ENCODE results near the gene SRRM4.
"Not testable (repeated sequence)": the region's sequence is repeated elsewhere in the genome, so short reads cannot be mapped to it uniquely, and the experiment has no call there.

Gene SRRM4

GRCh38 chr12:119014368-119014767, 33.0 kb downstream of the SRRM4 start:
- H3K36me3 ChIP-seq (ENCODE audit: control insufficient read depth, insufficient read depth, low read length), result no peaks in the 10 kb centered on the region
- H3K9me3 ChIP-seq (ENCODE audit: control insufficient read depth, low read length), result no peaks in the 10 kb centered on the region
- H3K4me3 ChIP-seq (ENCODE audit: low read length), result no peak overlapping the region
- H3K4me1 ChIP-seq (ENCODE audit: control insufficient read depth, insufficient read depth, low read length), result no peaks in the 10 kb centered on the region
- H3K9ac ChIP-seq (ENCODE audit: low read length), result no peak overlapping the region
- H3K27me3 ChIP-seq (ENCODE audit: control insufficient read depth, insufficient read depth, low read length), result peaks cover under 1% of the 10 kb centered on the region

- no peaks in the 10 kb centered on the region for H3K9me3 ChIP-seq (ENCODE audit: control insufficient read depth, low read length)
- no peaks in the 10 kb centered on the region for H3K36me3 ChIP-seq (ENCODE audit: control insufficient read depth, insufficient read depth, low read length)
- no peak overlapping the region for H3K4me3 ChIP-seq (ENCODE audit: low read length)
- H3K27me3 ChIP-seq (ENCODE audit: control insufficient read depth, insufficient read depth, low read length), result no peaks in the 10 kb centered on the region
- no peaks in the 10 kb centered on the region for H3K4me1 ChIP-seq (ENCODE audit: control insufficient read depth, insufficient read depth, low read length)
- no peak overlapping the region for H3K9ac ChIP-seq (ENCODE audit: low read length)
These were observed 35.4 kb downstream of the SRRM4 start for GRCh38 chr12:119016715-119017114.

DNA sequence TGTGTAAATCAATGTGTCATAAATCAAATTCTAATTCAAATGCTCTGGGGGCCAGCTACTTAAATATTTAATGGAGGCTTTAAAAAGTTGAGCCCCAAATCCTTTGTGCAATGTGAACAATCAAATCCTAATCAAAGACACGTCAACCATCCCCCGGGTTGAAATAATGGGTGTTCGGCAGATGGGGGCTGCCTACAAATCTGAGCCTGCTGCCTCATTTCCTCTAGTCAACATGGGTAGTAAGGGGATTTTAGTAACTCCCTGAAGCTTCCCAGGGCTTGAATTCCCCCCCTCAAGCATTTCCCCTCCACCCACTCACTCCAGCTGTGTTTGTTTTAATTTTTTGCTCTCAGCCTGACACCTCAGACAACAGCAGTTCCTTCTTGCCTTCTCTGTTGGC, 37.8 kb downstream of the SRRM4 start:
- Histone ChIP-seq H3K4me3 (ENCODE audit: low read length) (no peak overlapping the region), H3K36me3 (ENCODE audit: control insufficient read depth, insufficient read depth, low read length) (no peaks in the 10 kb centered on the region), H3K9ac (ENCODE audit: low read length) (no peak overlapping the region), H3K27me3 (ENCODE audit: control insufficient read depth, insufficient read depth, low read length) (no peaks in the 10 kb centered on the region), H3K9me3 (ENCODE audit: control insufficient read depth, low read length) (no peaks in the 10 kb centered on the region), H3K4me1 (ENCODE audit: control insufficient read depth, insufficient read depth, low read length) (no peaks in the 10 kb centered on the region)

- H3K9ac ChIP-seq (ENCODE audit: low read length), result no peak overlapping the region
- no peaks in the 10 kb centered on the region for H3K36me3 ChIP-seq (ENCODE audit: control insufficient read depth, insufficient read depth, low read length)
- no peaks in the 10 kb centered on the region for H3K27me3 ChIP-seq (ENCODE audit: control insufficient read depth, insufficient read depth, low read length)
- H3K4me3 ChIP-seq (ENCODE audit: low read length), result no peak overlapping the region
- no peaks in the 10 kb centered on the region for H3K9me3 ChIP-seq (ENCODE audit: control insufficient read depth, low read length)
- H3K4me1 ChIP-seq (ENCODE audit: control insufficient read depth, insufficient read depth, low read length), result no peaks in the 10 kb centered on the region
These were observed 39.3 kb downstream of the SRRM4 start for GRCh38 chr12:119020406-119021360.

- Histone ChIP-seq H3K27me3 (ENCODE audit: control insufficient read depth, insufficient read depth, low read length) (no peaks in the 10 kb centered on the region), H3K4me3 (ENCODE audit: low read length) (no peak overlapping the region)
These were observed 43.0 kb downstream of the SRRM4 start for GRCh38 chr12:119024356-119024755.

DNA sequence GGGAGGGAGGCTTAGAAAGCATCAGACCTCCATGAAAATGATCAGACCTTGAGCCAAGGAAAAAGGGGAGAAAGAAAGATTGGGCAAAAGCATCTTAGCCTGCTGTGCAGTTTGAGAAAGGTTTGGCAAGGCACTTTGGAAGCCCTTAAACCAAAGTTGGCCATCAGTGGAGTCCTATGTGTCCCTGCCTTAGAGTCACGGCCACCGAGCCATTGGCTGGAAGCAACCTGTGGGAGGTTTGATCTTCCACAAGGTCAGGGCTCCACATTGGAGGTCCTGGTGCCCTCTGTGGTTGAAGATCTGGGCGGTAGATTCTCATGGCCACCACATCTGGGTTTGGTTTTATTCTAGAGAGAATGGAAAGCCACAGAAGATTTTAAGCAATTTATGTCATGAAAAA, 44.4 kb downstream of the SRRM4 start:
- Histone ChIP-seq H3K27me3 (ENCODE audit: control insufficient read depth, insufficient read depth, low read length) (no peaks in the 10 kb centered on the region), H3K36me3 (ENCODE audit: control insufficient read depth, insufficient read depth, low read length) (no peaks in the 10 kb centered on the region), H3K4me1 (ENCODE audit: control insufficient read depth, insufficient read depth, low read length) (no peaks in the 10 kb centered on the region), H3K9ac (ENCODE audit: low read length) (no peak overlapping the region), H3K9me3 (ENCODE audit: control insufficient read depth, low read length) (no peaks in the 10 kb centered on the region), H3K4me3 (ENCODE audit: low read length) (no peak overlapping the region)

More at GRCh38 chr12:119024356-119024755, 43.0 kb downstream of the SRRM4 start:
- H3K36me3 ChIP-seq (ENCODE audit: control insufficient read depth, insufficient read depth, low read length), result no peaks in the 10 kb centered on the region
- H3K4me1 ChIP-seq (ENCODE audit: control insufficient read depth, insufficient read depth, low read length), result no peaks in the 10 kb centered on the region
- H3K9ac ChIP-seq (ENCODE audit: low read length), result no peak overlapping the region
- no peaks in the 10 kb centered on the region for H3K9me3 ChIP-seq (ENCODE audit: control insufficient read depth, low read length)

GRCh38 chr12:119033332-119033731, 52.0 kb downstream of the SRRM4 start:
- not testable (repeated sequence) for H3K4me1 ChIP-seq (ENCODE audit: control insufficient read depth, insufficient read depth, low read length); H3K9ac ChIP-seq (ENCODE audit: low read length); H3K9me3 ChIP-seq (ENCODE audit: control insufficient read depth, low read length); H3K4me3 ChIP-seq (ENCODE audit: low read length); H3K36me3 ChIP-seq (ENCODE audit: control insufficient read depth, insufficient read depth, low read length); H3K27me3 ChIP-seq (ENCODE audit: control insufficient read depth, insufficient read depth, low read length)

DNA sequence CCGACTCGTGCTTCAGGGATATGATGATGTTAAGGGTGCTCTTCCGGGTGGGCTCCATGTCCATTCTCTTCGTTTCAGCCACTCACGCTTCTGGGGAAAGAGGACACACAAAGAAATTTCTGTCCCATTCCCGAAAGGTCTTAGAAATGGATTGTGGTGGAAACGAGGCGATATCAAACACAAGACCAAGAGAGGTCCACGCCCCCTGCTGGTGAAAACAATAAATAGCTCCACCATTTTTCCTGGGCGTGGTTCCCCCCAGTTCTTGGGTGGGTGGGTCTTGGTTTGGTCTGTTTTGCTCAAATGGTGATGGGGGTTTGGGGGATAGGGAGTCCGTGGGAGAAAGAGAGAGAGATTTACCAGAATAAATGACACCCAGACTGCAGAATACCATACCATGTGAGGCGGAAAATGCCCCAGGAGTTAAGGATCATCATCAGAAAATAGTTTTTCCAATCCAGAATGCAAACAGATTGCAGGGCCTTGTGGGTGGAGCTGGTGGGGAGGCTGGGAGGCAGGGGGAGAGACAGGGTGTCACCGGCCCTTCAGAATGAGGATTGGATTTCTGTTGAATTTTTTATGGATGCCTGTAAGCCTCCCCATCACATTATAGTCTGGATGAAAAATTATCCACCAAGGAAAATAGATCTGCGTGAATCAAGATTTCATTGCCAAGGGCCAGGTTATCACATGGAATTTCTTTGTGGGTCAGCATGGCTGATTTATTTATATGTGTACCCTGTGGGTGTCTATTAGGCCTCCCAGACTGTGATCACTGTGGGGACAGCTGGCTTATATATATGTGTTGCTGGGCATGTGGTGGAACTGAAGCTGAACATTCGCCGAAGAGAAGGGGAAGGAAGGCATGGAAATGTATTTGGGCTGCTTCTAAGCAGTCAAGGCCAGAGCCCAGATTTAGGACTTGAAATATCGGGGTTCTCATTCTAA, 55.8 kb downstream of the SRRM4 start:
- H3K9me3 ChIP-seq (ENCODE audit: control insufficient read depth, low read length), result no peaks in the 10 kb centered on the region
- no peaks in the 10 kb centered on the region for H3K36me3 ChIP-seq (ENCODE audit: control insufficient read depth, insufficient read depth, low read length)
- H3K27me3 ChIP-seq (ENCODE audit: control insufficient read depth, insufficient read depth, low read length), result no peaks in the 10 kb centered on the region
- no peaks in the 10 kb centered on the region for H3K4me1 ChIP-seq (ENCODE audit: control insufficient read depth, insufficient read depth, low read length)
- no peak overlapping the region for H3K4me3 ChIP-seq (ENCODE audit: low read length)
- no peak overlapping the region for H3K9ac ChIP-seq (ENCODE audit: low read length)

DNA sequence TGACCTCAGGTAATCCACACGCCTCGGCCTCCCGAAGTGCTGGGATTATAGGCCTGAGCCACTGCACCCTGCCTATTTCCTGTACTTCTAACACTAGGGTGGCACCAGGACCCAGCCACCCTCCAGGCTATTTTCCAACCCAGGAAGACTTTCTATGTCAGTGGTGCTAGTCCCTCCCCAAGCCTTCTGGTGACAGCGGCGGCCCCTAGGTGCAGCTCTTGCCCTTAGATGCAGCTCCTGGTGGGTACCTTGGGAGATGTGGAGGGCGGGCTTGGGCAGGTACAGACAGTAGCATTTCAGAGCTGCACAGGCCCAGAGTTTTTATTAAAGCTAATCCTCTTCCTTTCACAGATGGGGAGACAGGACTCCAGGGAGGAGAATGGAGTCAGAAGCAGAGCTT, 62.8 kb downstream of the SRRM4 start:
- H3K9ac ChIP-seq (ENCODE audit: low read length), result no peak overlapping the region
- H3K27me3 ChIP-seq (ENCODE audit: control insufficient read depth, insufficient read depth, low read length), result no peaks in the 10 kb centered on the region
- H3K4me1 ChIP-seq (ENCODE audit: control insufficient read depth, insufficient read depth, low read length), result no peaks in the 10 kb centered on the region
- H3K9me3 ChIP-seq (ENCODE audit: control insufficient read depth, low read length), result no peaks in the 10 kb centered on the region
- H3K4me3 ChIP-seq (ENCODE audit: low read length), result no peak overlapping the region
- H3K36me3 ChIP-seq (ENCODE audit: control insufficient read depth, insufficient read depth, low read length), result no peaks in the 10 kb centered on the region

DNA sequence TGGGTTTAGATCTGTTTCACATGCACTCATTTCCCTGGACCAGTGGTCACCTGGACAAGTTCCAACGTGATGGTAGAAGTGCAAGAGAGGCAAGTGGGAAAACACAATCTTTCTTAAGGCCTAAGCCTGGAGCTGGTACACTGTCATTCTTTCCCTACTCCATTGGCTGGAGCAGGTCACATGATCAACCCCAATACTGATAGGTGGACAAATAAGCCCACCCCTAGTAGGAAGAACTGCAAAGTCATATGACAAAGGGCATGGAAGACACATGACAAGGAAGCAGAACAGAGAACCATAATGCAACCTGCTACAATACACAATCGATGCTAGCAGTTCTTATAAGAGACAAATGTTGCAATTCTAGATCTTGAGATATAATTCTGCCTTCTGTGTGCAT, 66.3 kb downstream of the SRRM4 start:
- Histone ChIP-seq H3K4me3 (ENCODE audit: low read length) (no peak overlapping the region), H3K27me3 (ENCODE audit: control insufficient read depth, insufficient read depth, low read length) (no peaks in the 10 kb centered on the region), H3K9me3 (ENCODE audit: control insufficient read depth, low read length) (no peaks in the 10 kb centered on the region), H3K9ac (ENCODE audit: low read length) (no peak overlapping the region), H3K36me3 (ENCODE audit: control insufficient read depth, insufficient read depth, low read length) (no peaks in the 10 kb centered on the region), H3K4me1 (ENCODE audit: control insufficient read depth, insufficient read depth, low read length) (no peaks in the 10 kb centered on the region)

DNA sequence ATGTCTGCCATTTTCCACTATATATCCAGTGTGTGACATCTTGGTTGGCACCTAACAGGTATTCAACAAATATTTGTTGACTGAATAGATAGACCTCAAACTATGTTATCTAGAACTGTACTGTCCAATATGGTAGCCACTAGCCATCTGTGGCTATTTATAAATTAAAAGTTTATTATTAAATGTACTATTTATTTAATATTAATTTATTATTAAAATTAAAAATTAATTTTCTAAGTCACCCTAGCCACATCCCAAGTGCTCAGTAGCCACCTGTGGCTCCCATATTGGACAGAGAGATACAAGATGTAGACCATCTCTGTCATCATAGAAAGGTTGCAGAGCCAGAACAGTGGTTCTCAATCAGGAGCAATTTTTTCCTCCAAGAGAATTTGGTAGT, 69.3 kb downstream of the SRRM4 start:
- Histone ChIP-seq H3K4me3 (ENCODE audit: low read length) (no peak overlapping the region), H3K27me3 (ENCODE audit: control insufficient read depth, insufficient read depth, low read length) (no peaks in the 10 kb centered on the region), H3K9ac (ENCODE audit: low read length) (no peak overlapping the region), H3K36me3 (ENCODE audit: control insufficient read depth, insufficient read depth, low read length) (no peaks in the 10 kb centered on the region), H3K4me1 (ENCODE audit: control insufficient read depth, insufficient read depth, low read length) (no peaks in the 10 kb centered on the region), H3K9me3 (ENCODE audit: control insufficient read depth, low read length) (no peaks in the 10 kb centered on the region)

GRCh38 chr12:119051474-119051873, 70.1 kb downstream of the SRRM4 start:
- Histone ChIP-seq H3K27me3 (ENCODE audit: control insufficient read depth, insufficient read depth, low read length) (no peaks in the 10 kb centered on the region), H3K9ac (ENCODE audit: low read length) (no peak overlapping the region), H3K9me3 (ENCODE audit: control insufficient read depth, low read length) (no peaks in the 10 kb centered on the region), H3K4me3 (ENCODE audit: low read length) (no peak overlapping the region), H3K36me3 (ENCODE audit: control insufficient read depth, insufficient read depth, low read length) (no peaks in the 10 kb centered on the region), H3K4me1 (ENCODE audit: control insufficient read depth, insufficient read depth, low read length) (no peaks in the 10 kb centered on the region)

All from mucosa of stomach (tissue), 1 donor.